Activated CD4-positive, alpha-beta T cell treated with anti-CD3 and anti-CD28 coated beads for 1 hour (primary cell): ENCODE results near the gene DLX1.
"Not testable (repeated sequence)": the region's sequence is repeated elsewhere in the genome, so short reads cannot be mapped to it uniquely, and the experiment has no call there.

ENCODE experiments used
- DNase-seq: peaks from one replicate; pipeline ENCODE4 v3.0.0-alpha.2; 2020

The DLX1 gene

GRCh38 chr2:172120118-172120517 is 34.8 kb downstream of the DLX1 start:
- DNase-seq = no peak

- no peak for DNase-seq
Observed at GRCh38 chr2:172128484-172128883, 43.2 kb downstream of the DLX1 start.

- DNase-seq = no peak
Observed at GRCh38 chr2:172129404-172129803, 44.1 kb downstream of the DLX1 start.

DNA sequence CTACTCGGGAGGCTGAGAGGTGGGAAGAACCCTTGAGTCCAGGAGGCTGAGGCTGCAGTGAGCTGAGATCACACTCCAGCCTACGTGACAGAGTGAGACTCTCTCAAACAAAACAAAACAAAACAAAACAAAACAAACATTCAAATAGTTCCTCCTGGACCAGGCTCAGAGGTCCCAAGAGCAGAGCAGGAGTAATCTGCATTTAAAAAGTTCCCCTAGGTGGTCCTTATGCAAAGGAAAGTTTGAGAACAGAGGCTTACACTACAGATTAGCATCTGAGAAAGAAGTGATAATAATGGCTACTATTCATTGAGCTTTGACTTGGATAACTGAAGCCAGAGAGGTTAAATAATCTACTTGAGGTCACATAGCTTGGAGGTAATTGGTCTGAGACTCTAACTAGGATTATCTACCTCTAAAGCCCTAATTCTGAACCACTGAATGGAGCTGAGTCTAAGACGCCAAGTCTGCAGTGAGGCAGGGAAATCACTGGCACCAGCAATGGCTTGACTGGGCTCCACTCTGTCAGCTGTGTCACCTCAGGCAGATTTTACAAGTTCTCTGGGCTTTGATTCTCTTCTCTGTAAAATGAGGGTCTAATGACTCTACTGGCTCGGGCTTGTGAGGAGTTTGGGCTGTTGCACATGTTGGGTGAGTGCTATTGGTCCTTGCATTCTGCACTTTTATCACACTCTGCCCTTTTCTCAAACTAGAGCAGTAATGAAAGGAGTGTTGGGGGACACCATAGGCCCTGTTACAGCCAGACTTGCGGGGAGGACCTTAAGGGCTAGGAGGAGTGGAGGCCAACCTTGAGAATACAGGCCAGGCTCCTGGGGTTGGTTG is 46.6 kb downstream of the DLX1 start:
- no peak for DNase-seq

DNA sequence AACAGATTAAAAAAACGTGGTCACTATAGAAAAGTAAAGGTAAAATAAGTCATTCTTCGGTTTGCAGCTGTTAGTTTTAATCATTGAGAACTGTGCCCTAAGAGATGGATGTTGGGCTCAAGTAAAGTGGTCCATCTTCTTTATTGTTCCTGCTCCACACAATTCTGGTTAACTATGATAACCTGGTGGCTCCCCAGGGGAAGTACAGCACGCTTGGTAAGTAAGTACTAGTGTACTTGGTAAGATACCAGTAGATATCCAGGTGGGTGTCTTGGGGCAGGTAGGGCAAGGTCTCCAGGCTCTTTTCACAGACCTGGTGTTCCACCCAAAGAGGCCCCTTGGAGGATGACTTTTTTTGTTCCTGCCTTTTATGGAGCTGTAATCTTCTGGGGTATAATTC is 49.0 kb downstream of the DLX1 start:
- DNase-seq = no peak

DNA sequence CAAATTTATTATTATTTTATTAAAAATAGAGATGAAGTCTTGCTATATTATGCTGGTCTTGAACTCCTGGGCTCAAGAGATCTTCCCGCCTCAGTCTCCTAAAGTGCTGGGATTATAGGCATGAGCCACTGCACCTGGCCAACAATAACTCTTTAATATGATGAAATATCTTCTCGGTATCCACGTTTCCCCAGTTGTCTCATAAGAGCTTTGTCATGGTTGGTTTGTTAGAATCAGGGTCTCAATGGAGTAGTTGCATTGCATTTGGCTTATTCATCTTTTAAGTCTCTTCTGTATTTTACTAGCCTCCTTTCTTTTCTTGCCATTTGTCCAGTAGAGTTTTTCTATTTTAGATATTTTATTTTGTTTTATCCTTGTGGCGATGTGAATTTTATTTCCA is 50.1 kb downstream of the DLX1 start:
- DNase-seq = no peak

DNA sequence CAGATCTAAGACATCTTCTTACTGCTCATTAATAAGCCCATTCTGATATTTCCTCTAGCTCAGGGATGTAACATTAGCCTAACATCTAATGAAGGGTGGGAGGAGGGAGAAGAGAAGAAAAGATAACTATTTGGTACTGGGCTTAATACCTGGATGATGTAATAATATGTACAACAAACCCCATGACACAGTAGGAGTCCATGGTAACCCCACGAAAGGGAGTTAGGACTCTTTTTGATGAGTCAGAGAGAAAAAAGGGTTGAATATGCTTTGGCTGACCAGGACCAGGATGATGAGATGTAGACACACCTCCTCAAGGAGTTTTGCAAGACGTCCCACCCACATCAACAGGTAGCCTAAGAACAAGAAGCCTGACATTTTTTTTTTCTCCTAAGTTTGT is 51.8 kb downstream of the DLX1 start:
- DNase-seq = no peak

DNA sequence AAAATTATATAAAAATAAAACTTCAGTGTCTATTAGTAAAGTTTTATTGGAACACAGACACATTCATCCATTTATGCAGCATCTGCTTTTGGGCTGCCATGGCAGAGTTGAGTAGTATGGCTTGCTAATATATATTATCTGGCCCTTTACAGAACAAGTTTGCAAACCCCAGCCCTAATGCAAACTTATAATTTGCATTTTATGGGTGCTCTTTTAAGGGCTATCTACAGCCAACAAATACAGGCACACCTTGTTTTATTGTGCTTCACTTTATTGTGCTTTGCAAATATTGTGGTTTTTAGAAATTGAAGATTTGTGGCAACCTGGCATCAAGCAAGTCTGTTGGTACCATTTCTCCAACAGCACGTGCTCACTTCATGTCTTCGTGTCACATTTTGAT is 52.6 kb downstream of the DLX1 start:
- DNase-seq = no peak

GRCh38 chr2:172138727-172139126 is 53.4 kb downstream of the DLX1 start:
- not testable (repeated sequence) for DNase-seq
